ENCODE measurements around the gene CCDC138. TPM values are rescaled to one million over a fixed set of nuclear protein-coding genes. Genes with fewer than 3 reads are reported as not detected.

CCDC138 gene
- total RNA-seq, 2 donors from 2014 or later = 2.9 to 8.0 TPM

DNA sequence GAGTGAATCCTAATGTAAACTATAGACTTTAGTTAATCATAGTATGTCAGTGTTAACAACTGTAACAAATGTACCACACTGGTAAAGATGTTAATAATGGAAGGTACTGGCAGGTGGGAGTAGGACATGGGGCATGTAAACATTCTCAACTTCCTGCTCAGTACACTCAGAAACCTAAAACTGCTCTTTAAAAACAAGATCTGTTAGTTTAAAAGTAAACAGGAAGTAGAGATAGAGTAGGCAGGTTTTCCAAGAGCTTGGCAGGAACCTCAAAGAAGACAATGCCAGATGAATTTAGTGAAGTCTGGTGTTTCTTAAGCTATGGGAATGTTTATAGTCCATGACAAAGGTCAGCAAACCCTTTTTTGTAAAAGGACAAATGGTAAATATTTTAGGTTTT, 46.6 kb downstream of the CCDC138 start:
- H3K27me3 ChIP-seq = no peaks in the 10 kb centered on the region
- H3K9me3 ChIP-seq = no peaks in the 10 kb centered on the region
- intact Hi-C loops (cut with DNase I) = no loop called here
- TF ChIP-seq, protein P1, sequence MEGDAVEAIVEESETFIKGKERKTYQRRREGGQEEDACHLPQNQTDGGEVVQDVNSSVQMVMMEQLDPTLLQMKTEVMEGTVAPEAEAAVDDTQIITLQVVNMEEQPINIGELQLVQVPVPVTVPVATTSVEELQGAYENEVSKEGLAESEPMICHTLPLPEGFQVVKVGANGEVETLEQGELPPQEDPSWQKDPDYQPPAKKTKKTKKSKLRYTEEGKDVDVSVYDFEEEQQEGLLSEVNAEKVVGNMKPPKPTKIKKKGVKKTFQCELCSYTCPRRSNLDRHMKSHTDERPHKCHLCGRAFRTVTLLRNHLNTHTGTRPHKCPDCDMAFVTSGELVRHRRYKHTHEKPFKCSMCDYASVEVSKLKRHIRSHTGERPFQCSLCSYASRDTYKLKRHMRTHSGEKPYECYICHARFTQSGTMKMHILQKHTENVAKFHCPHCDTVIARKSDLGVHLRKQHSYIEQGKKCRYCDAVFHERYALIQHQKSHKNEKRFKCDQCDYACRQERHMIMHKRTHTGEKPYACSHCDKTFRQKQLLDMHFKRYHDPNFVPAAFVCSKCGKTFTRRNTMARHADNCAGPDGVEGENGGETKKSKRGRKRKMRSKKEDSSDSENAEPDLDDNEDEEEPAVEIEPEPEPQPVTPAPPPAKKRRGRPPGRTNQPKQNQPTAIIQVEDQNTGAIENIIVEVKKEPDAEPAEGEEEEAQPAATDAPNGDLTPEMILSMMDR (IDR thresholded peaks at IDR 0.05) = no peak
- H3K4me1 ChIP-seq = no peaks in the 10 kb centered on the region
- H3K27ac ChIP-seq = no peak overlapping the region
- no peak overlapping the region for H3K4me3 ChIP-seq
- H3K36me3 ChIP-seq = no peaks in the 10 kb centered on the region
- no peak overlapping the region for H3K9ac ChIP-seq (ENCODE audit: low read depth in 2 of 2, low read length in 2 of 2)
- no peak for DNase-seq

DNA sequence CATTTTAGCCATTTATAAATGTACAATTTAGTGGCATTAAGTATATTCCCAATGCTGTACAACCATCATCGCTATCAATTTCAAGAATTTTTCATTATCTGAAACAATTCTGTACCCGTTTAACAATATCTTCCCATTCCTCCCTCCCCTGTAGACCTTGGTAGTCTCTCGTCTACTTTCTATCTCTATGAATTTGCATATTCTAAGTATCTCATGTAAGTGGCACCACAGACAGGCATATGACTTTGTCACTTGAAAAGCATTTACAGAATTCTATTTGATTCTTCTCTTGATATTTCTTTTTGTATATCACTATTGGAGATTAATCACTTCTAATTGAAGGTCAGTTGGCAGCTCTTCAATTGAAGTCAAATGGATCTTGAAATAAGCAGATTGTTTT, 48.0 kb downstream of the CCDC138 start:
- no peak overlapping the region for H3K27ac ChIP-seq
- H3K4me1 ChIP-seq = no peaks in the 10 kb centered on the region
- H3K9me3 ChIP-seq = no peaks in the 10 kb centered on the region
- intact Hi-C loops (cut with DNase I) = no loop called here
- no peaks in the 10 kb centered on the region for H3K27me3 ChIP-seq
- H3K4me3 ChIP-seq = no peak overlapping the region
- H3K9ac ChIP-seq (ENCODE audit: low read depth in 2 of 2, low read length in 2 of 2) = no peak overlapping the region
- H3K36me3 ChIP-seq = no peaks in the 10 kb centered on the region
- TF ChIP-seq, protein P1 (IDR thresholded peaks at IDR 0.05) = no peak
- no peak for DNase-seq

DNA sequence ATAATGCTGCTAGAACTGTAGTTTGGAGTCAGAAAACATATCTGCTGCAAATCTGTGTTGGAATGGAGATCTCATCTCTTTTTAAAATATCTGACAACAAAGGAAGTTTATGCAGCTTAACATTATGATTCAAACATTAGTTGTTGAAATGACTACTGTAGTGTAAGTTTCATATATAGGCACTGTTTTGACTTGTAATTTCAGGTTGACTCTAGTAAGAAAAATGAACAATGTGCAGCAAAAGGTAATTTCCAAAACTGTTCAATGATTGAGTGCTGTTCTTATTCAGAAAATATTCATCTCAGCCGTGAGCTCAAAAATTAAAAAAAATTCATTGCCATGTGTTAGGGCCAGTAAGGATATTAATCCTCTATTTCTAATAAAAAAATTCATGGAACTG, 48.5 kb downstream of the CCDC138 start:
- Histone ChIP-seq H3K9ac (ENCODE audit: low read depth in 2 of 2, low read length in 2 of 2) (no peak overlapping the region), H3K4me3 (no peak overlapping the region), H3K36me3 (no peaks in the 10 kb centered on the region), H3K4me1 (no peaks in the 10 kb centered on the region), H3K27ac (no peak overlapping the region), H3K27me3 (no peaks in the 10 kb centered on the region), H3K9me3 (no peaks in the 10 kb centered on the region)
- no peak for DNase-seq
- intact Hi-C loops (cut with DNase I) = no loop called here
- TF ChIP-seq, protein P1 (IDR thresholded peaks at IDR 0.05) = no peak

DNA sequence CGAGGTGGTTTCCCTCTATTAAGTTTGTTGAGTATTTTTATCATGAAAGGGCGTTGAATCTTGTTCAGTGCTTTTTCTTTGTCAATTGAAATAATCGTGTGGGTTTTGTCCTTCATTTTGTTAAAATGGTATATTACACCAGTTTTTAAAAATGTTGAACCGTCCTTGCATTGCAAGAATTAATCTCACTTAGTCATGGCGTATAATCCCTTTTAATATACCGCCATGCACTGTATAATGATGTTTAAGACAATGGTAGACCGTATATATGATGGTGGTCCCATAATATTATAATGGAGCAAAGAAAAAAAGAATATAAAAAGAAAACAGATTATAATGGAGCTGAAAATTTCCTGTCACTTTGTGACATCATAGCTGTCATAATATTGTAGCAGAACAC, 50.6 kb downstream of the CCDC138 start:
- DNase-seq = no peak
- no peak overlapping the region for H3K9ac ChIP-seq (ENCODE audit: low read depth in 2 of 2, low read length in 2 of 2)
- H3K27me3 ChIP-seq = no peaks in the 10 kb centered on the region
- intact Hi-C loops (cut with DNase I) = no loop called here
- TF ChIP-seq, protein P1 (IDR thresholded peaks at IDR 0.05) = no peak
- no peak overlapping the region for H3K4me3 ChIP-seq
- no peak overlapping the region for H3K27ac ChIP-seq
- no peaks in the 10 kb centered on the region for H3K36me3 ChIP-seq
- H3K9me3 ChIP-seq = no peaks in the 10 kb centered on the region
- H3K4me1 ChIP-seq = no peaks in the 10 kb centered on the region

DNA sequence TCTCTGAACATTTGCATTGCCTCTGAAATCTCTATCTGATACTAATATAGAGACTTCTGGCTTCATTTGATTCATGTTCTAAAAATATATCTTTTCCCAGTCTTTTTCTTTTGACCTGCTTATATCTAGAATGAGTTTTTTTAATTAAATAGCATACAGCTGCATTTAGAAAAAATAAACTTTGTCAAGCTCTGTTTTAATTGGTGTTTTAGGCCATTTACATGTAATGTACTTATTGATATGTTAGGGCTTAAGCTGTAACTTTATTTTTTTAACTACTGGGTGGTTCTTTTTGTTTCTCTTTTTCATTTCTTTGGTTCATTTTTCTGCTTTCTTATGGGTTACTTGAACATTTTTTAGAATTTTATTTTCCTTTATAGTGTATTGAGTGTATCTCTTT, 54.9 kb downstream of the CCDC138 start:
- Histone ChIP-seq H3K27ac (no peak overlapping the region), H3K27me3 (no peaks in the 10 kb centered on the region), H3K4me1 (no peaks in the 10 kb centered on the region), H3K9ac (ENCODE audit: low read depth in 2 of 2, low read length in 2 of 2) (no peak overlapping the region), H3K4me3 (no peak overlapping the region), H3K36me3 (no peaks in the 10 kb centered on the region), H3K9me3 (no peaks in the 10 kb centered on the region)
- intact Hi-C loops (cut with DNase I) = no loop called here
- no peak for DNase-seq
- TF ChIP-seq, protein P1 (IDR thresholded peaks at IDR 0.05) = no peak

DNA sequence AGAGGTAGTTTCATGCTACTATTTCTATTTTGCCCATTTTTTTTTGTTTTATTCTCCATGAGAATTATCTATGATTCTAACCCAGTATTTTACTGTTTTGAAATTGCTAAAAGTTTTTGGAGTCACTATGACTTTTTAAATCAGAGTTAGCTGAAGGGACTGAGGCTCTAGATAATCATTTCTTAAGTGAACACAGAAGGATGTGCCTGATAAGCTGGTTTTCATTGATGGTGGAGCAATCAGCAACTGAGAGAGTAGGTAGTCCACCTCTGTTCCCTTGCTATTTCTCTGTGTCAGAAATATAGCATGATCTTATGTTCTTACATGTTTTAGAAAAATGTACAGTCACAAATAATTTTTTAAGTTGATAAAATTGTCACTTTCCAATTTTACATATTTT, 59.4 kb downstream of the CCDC138 start:
- TF ChIP-seq, protein P1 (IDR thresholded peaks at IDR 0.05) = no peak
- Histone ChIP-seq H3K4me3 (no peak overlapping the region), H3K36me3 (no peaks in the 10 kb centered on the region), H3K4me1 (no peaks in the 10 kb centered on the region), H3K27me3 (no peaks in the 10 kb centered on the region), H3K9ac (ENCODE audit: low read depth in 2 of 2, low read length in 2 of 2) (no peak overlapping the region), H3K27ac (no peak overlapping the region), H3K9me3 (no peaks in the 10 kb centered on the region)
- no peak for DNase-seq
- intact Hi-C loops (cut with DNase I) = no loop called here
